HuH-7 (cell line): ENCODE results near the gene REL.
"Not testable (repeated sequence)": the region's sequence is repeated elsewhere in the genome, so short reads cannot be mapped to it uniquely, and the experiment has no call there.

Source experiments
- DNase-seq: peaks from one replicate; pipeline ENCODE4 v3.0.0; 2011; ENCODE audit warnings: low spot score

REL gene

DNA sequence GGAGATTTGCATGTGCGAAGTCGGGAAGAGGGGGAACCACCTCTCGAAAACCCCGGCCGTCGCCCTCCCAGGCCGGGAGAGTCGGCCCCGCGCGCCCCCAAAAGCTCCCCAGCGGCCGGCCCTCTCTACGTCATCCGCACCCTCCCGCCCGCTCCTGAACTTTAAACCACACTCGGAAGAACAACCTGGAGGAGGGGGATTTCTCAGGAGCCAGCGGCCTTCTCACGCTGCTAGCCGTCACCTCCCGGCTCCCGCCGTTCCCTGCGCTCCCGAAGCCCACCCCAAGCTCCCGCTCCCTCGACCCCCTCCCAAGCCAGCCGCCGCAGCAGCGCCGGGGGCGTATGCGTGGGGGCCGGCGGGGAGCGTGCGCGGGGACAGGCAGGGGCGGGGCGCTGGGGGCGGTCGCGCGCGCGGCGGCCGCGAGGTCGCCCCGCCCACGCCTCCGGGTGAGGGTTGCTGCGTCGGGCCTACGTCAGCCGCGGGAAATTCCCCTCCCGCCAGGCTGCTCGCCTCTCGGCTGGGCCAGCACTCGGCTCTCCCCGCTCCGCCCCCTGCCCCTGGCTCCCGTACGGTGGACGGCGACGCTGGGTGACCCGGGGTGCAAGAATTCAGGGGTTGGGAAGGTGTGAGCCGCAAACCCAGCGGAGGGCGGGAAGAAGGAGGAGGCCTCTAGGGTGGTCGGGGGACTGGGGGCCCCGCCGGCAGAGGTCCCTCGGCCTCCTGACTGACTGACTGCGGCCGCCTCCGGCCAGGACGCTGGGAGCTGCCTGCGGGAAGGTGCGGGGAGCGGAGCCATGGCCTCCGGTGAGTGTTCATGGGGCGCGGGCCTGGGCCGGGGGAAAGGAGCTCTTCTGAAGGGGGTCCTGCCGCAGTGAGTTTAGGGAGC, at the start of gene REL:
Gene REL, plus strand, starts transcription at position 528 of the 886 bp plus-strand sequence. Its CDS starts 267 bp downstream, at position 795.
- peak; percentile 92 for DNase-seq

DNA sequence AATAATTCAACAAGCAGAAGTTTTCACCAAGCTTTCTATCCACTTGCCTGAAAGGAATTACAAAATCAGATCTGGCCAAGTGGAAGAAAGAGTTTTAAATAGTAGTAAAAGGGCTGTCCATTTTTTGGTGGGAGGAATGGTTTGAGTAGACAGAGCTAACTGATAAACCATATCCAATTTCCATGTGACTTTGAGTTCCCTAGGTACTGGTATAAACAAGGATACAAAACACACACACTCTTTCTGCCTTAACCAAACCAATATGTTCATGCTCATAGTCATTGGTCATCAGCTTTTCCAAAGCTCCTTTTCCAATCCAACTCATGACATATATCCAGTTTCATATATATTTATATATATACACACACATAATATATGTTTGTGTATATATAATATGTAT, 49.5 kb upstream of the REL start:
- DNase-seq, result no peak

GRCh38 chr2:60832621-60833020, 48.8 kb upstream of the REL start:
- no peak for DNase-seq

DNA sequence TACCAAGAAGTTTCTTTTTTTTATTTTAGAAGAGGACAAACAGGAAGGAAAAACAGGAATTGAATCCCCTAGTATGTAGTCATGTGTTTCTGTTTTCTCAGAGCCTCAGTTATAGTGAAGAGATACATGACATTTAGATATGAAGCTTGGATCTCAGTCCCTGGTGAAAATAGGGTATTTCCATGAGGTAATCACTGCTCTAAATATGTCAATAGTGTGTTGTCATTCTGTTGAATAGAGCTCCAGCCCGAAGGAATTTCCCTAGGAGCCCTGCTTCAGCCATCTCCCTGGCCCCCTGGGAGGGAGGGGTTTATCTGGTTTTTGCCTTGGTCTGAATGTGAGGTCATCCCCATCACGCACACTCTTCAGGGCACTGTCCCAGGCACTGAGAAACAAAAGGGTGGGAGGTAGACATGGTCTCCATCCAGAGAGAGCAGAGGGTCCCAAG, 47.1 kb upstream of the REL start:
- no peak for DNase-seq

DNA sequence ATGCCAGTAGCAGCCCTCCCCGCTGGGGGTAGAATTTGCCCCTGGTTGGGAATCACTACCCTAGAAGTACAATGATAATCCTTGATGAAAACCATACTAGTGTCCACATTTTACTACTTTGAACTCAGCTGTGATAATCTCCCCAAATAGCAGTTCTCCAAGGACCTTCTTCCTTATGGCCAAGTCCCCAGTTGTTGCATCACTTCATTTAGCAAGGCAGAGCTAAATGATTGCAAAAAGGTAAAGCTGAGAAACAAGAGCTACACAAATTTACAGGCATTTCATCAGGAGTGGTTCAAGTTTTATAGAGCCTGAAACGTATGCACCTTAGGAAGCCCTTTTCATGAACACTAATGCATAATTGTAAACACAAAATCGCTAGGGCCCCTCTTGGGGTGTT, 44.9 kb upstream of the REL start:
- DNase-seq, result no peak

DNA sequence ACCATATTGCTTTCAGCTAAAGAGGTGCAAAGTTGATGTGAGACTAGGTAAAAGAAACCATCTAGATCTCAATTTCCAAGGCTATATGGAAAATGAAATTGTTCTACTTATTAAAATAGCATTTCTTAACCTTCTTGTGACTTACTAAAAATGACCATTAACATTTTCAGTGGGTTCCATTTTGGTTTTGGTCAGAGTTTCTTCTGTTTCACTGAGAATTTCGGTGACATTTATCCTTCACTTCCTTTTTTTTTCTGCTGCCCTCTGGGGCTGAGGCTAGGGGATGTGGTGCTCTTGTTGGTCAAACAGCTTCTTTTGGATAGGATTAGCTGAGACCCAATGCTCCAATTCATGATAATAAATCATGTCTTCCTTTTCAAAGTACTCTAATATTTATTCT, 44.3 kb upstream of the REL start:
- DNase-seq, result no peak

DNA sequence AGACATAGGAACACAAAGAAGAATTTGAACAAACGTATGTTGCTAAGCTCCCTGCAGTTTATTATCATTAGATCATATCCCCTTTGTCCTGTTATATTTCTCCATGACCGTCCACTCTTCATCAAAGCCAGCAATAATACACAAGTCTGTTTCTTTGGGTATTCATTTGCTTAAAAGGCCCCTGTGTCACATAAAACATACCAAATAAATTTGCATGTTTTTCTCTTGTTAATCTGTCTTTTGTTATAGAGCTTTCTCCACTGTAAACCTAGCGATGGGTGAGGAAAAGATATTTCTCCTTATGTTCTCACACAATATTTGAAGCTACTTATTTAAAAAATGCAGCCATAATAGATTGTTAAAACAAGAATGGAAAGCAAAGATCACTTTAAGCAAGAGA, 42.9 kb upstream of the REL start:
- no peak for DNase-seq

- no peak for DNase-seq
These were observed 42.1 kb upstream of the REL start for GRCh38 chr2:60839126-60839813.

DNA sequence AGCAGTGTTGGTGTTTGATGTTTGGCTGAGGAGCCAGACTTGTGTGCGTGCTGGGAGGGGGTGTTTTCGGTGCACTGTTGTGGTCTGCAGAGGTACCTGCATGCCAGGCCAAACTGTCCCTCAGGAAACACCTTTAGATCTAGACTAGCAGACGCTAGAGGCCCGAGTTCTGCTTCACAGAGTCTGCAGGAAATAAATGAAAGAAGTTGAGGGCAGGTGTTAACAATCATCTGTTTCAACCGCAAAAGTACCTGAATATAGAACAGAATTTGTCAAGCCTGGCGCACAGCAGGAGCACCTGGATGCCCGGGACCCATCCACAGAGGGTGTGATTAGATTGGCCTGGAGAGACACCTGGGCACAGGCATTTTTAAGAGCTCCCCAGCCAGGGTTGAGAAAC, 40.5 kb upstream of the REL start:
- DNase-seq, result no peak

DNA sequence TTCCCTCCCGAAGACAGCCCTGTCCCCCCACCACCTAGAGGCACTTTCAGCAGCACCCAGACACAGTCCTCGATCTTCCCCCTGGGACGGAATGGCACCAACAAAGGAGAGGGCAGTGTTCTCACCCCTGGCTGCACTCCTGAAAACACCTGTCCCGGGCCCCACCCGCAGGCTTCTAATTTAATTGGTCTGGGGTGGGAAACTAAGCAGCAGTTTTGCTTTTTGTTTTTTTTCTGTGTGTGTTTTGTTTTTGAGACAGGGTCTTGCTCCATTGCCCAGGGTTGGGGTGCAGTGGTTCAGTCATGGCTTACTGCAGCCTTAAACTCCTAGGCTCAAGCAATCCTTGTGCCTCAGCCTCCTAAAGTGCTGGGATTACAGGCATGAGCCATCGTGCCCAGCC, 38.4 kb upstream of the REL start:
- DNase-seq, result no peak

- DNase-seq, result no peak
These were observed 37.3 kb upstream of the REL start for GRCh38 chr2:60844105-60844504.

- DNase-seq, result no peak
These were observed 33.5 kb upstream of the REL start for GRCh38 chr2:60847854-60848253.

- no peak for DNase-seq
These were observed 32.2 kb upstream of the REL start for GRCh38 chr2:60849187-60849586.

DNA sequence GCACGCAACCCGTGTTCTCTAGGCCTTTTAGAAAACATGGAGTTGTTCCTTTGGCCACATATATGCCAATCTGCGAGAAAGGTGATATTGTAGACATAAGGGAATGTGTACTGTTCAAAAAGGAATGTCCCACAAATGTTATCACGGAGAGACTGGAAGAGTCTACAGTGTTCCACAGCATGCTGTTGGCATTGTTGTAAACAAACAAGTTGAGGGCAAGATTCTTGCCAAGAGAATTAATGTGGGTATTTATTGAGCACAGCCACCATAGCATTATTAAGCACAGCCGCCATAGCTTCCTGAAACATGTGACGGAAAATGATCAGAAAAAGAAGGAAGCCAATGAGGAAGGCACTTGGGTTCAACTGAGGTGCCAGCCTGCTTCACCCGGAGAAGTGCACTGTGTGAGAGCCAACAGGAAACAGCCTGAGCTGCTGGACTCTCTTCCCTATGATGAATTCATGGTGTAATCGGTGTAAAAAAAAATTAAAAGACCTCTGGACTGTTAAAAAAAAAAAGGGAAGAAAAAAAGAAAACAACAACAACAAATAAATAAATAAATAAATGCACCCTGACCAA, 29.0 kb upstream of the REL start:
- DNase-seq, result no peak

GRCh38 chr2:60853531-60853930, 27.8 kb upstream of the REL start:
- DNase-seq, result no peak

GRCh38 chr2:60855989-60856669, 25.2 kb upstream of the REL start:
- DNase-seq, result no peak

GRCh38 chr2:60857056-60857455, 24.3 kb upstream of the REL start:
- no peak for DNase-seq

- no peak for DNase-seq
These were observed 22.5 kb upstream of the REL start for GRCh38 chr2:60858897-60859311.

GRCh38 chr2:60861736-60862135, 19.6 kb upstream of the REL start:
- no peak for DNase-seq

- DNase-seq, result no peak
These were observed 18.7 kb upstream of the REL start for GRCh38 chr2:60862642-60863041.

DNA sequence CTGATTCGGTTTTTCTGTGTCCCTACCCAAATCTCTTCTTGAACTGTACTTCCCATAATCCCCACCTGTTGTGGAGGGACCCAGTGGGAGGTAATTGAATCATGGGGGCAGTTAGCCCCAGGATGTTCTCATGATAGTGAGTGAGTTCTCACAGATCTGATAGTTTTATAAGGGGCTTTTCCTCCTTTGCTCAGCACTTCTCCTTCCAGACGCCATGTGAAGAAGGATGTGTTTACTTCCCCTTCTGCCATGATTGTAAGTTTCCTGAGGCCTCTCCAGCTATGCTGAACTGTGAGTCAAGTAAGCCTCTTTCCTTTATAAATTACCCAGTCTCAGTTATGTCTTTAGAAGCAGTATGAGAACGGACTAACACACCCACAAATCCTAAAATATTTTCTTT, 16.0 kb upstream of the REL start:
- DNase-seq, result not testable (repeated sequence)

GRCh38 chr2:60867007-60867406, 14.4 kb upstream of the REL start:
- no peak for DNase-seq
